Gastrocnemius medialis (tissue), 4 donors: Measurements from ENCODE around the gene BCL11A.

Source experiments
- CTCF ChIP-seq, 5 experiments: fragments of 450-650 bp in 3 of 5; fragments of 200-600 bp in 2 of 5; sonication (generic) in 2 of 5; IDR thresholded peaks in 4 of 5; conservative IDR thresholded peaks in 1 of 5; 1 replicate in 4 of 5; 2 replicates in 1 of 5; pipeline ENCODE4 v1.5.1; 2016 to 2019; ENCODE audit warnings: antibody characterized with exemption in 5 of 5, mild to moderate bottlenecking in 3 of 5, moderate library complexity in 3 of 5
- POLR2A ChIP-seq, 2 donors: fragments of 450-650 bp; IDR thresholded peaks; one replicate each; pipeline ENCODE4 v1.6.1; 2017; ENCODE audit warnings: antibody characterized with exemption in 2 of 2, mild to moderate bottlenecking in 2 of 2, moderate library complexity in 2 of 2

- no peak for TF ChIP-seq CTCF (IDR thresholded peaks at IDR 0.05 in 4 of 5, conservative IDR thresholded peaks at IDR 0.05 in 1 of 5)
- TF ChIP-seq POLR2A (IDR thresholded peaks at IDR 0.05), result no peak
These were observed 5.1 kb upstream of the BCL11A start for GRCh38 chr2:60558536-60558935.
